T-helper 2 cell treated with Interferon-gamma antibody and Interleukin-4, amounts not matched to agents 5 μg/mL and 100 μg/mL, for 36 hours (primary cell): ENCODE data around the gene SEMA4F.

Experiments
- DNase-seq: peaks from one replicate; pipeline ENCODE4 v3.0.0; 2021; ENCODE audit warnings: low spot score
- H3K27ac Mint-ChIP-seq: one replicate; pipeline ENCODE4 v1.8.0; 2021; ENCODE audit warnings: mild to moderate bottlenecking, mixed read lengths
- H3K27me3 Mint-ChIP-seq: one replicate; pipeline ENCODE4 v1.8.0; 2021; ENCODE audit warnings: low read depth, mixed read lengths
- H3K36me3 Mint-ChIP-seq: one replicate; pipeline ENCODE4 v1.8.0; 2021; ENCODE audit warnings: low read depth, mixed read lengths
- H3K4me1 Mint-ChIP-seq: one replicate; pipeline ENCODE4 v1.8.0; 2021; ENCODE audit warnings: low read depth, mixed read lengths
- H3K4me3 Mint-ChIP-seq: one replicate; pipeline ENCODE4 v1.8.0; 2022; ENCODE audit warnings: mild to moderate bottlenecking, moderate library complexity, mixed read lengths
- H3K9me3 Mint-ChIP-seq: one replicate; pipeline ENCODE4 v1.8.0; 2021; ENCODE audit warnings: mixed read lengths

Gene SEMA4F

DNA sequence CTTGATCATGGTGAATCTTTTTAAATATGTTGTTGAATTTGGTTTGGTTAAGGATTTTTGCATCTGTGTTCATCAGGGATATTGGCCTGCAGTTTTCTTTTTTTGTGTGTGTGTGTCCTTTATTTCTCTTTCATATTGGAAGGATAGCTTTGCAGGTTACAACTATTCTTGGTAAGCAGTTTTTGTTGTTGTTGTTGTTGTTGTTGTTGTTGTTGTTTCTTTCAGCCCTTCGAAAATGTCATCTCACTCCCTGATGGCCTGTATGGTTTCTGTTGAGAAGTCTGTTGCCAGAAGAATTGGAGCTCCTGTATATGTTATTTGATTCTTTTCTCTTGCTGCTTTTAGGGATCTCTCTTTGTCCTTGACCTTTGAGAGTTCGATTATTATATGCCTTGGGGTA, 74.8 kb downstream of the SEMA4F start:
- no peak overlapping the region for H3K4me3 Mint-ChIP-seq
- no peaks in the 10 kb centered on the region for H3K36me3 Mint-ChIP-seq
- no peak overlapping the region for H3K27ac Mint-ChIP-seq
- no peaks in the 10 kb centered on the region for H3K4me1 Mint-ChIP-seq
- H3K9me3 Mint-ChIP-seq = no peaks in the 10 kb centered on the region
- H3K27me3 Mint-ChIP-seq = peaks cover 39% of the 10 kb centered on the region
- DNase-seq = no peak

DNA sequence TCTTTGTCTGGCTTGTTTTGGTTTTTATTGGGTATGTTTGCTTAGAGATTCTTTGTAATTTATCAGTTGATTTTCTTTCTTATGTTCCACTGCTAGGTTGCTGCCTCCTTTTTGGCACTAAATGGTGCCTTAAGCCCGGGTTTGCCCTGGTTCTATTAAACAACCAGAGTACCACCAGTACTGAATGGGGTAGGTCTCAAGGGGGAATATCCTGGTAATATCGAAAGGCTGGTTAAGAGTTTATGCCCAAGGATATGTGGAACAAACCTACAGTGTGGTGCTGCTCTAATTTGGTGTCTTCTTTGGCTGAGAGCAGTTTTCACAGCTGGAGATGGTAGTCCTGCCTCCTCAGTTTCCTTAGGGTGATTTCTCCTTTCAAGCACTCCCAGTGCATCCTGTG, 76.5 kb downstream of the SEMA4F start:
- H3K4me3 Mint-ChIP-seq = no peak overlapping the region
- no peaks in the 10 kb centered on the region for H3K9me3 Mint-ChIP-seq
- no peak overlapping the region for H3K27ac Mint-ChIP-seq
- peaks cover 1% of the 10 kb centered on the region for H3K36me3 Mint-ChIP-seq
- no peak for DNase-seq
- peaks cover 39% of the 10 kb centered on the region for H3K27me3 Mint-ChIP-seq
- peaks cover 6% of the 10 kb centered on the region for H3K4me1 Mint-ChIP-seq
